Brain microvascular endothelial cell (primary cell): ENCODE results near the gene RGS7.
"Not testable (repeated sequence)": the region's sequence is repeated elsewhere in the genome, so short reads cannot be mapped to it uniquely, and the experiment has no call there.

Source experiments
- DNase-seq: peaks from one replicate; pipeline ENCODE4 v3.0.0-alpha.2; 2020
- H3K27ac ChIP-seq: fragments of 250-450 bp; sonication (Bioruptor Pico); 2 replicates; pipeline ENCODE4 v1.5.1; 2020; ENCODE audit warnings: mild to moderate bottlenecking, moderate library complexity
- H3K27me3 ChIP-seq: fragments of 250-450 bp; sonication (Bioruptor Pico); replicated peaks from 2 replicates; pipeline ENCODE4 v1.5.1; 2020; ENCODE audit warnings: mild to moderate bottlenecking
- H3K36me3 ChIP-seq: fragments of 250-450 bp; sonication (Bioruptor Pico); replicated peaks from 2 replicates; pipeline ENCODE4 v1.5.1; 2020; ENCODE audit warnings: mild to moderate bottlenecking
- H3K4me3 ChIP-seq: 2 replicates; pipeline ENCODE4 v1.5.1; 2011; ENCODE audit warnings: low read depth, mild to moderate bottlenecking, control low read depth, low read length, moderate library complexity
- in situ Hi-C: cut with HindIII; loops from 2 replicates; pipeline ENCODE4 v1.10.0; 2017; ENCODE audit warnings: low sequenced_read_pairs, low pct_ligation_motif_present
- TF ChIP-seq, protein P1 (sequence below): IDR thresholded peaks from 2 replicates; pipeline ENCODE4 v1.5.1; 2011; ENCODE audit warnings: low read depth, mild to moderate bottlenecking, moderate library complexity, low read length, control low read depth, inconsistent platforms; ENCODE audit errors: missing control alignments

Gene RGS7

GRCh38 chr1:240985081-240985480 is 371.9 kb downstream of the RGS7 start:
- H3K27me3 ChIP-seq: no peaks in the 10 kb centered on the region
- DNase-seq: no peak

GRCh38 chr1:240980342-240980741 is 376.7 kb downstream of the RGS7 start:
- DNase-seq: no peak
- in situ Hi-C loops: no loop called here
- H3K4me3 ChIP-seq: no peak overlapping the region
- H3K27me3 ChIP-seq: no peaks in the 10 kb centered on the region
- H3K36me3 ChIP-seq: no peaks in the 10 kb centered on the region
- H3K27ac ChIP-seq: no peak overlapping the region
- TF ChIP-seq, protein P1, sequence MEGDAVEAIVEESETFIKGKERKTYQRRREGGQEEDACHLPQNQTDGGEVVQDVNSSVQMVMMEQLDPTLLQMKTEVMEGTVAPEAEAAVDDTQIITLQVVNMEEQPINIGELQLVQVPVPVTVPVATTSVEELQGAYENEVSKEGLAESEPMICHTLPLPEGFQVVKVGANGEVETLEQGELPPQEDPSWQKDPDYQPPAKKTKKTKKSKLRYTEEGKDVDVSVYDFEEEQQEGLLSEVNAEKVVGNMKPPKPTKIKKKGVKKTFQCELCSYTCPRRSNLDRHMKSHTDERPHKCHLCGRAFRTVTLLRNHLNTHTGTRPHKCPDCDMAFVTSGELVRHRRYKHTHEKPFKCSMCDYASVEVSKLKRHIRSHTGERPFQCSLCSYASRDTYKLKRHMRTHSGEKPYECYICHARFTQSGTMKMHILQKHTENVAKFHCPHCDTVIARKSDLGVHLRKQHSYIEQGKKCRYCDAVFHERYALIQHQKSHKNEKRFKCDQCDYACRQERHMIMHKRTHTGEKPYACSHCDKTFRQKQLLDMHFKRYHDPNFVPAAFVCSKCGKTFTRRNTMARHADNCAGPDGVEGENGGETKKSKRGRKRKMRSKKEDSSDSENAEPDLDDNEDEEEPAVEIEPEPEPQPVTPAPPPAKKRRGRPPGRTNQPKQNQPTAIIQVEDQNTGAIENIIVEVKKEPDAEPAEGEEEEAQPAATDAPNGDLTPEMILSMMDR: no peak

More at GRCh38 chr1:240985081-240985480, 371.9 kb downstream of the RGS7 start:
- Histone ChIP-seq H3K36me3 (no peaks in the 10 kb centered on the region), H3K4me3 (no peak overlapping the region), H3K27ac (no peak overlapping the region)
- in situ Hi-C loops: no loop called here
- TF ChIP-seq, protein P1: no peak

DNA sequence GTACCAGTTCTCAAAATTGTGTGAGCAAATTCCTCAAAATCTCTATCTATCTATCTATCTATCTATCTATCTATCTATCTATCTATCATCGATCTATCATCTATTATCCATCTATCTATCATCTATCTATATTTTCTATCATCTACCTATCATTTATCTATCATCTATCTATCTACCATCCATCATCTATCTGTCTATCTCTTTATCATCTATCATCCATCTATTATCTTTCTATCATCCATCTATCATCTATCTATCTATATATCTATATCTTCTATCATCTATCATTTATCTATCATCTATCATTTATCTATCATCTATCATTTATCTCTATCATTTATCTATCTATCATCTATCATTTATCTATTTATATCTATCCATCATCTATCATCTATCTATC is 380.3 kb downstream of the RGS7 start:
- TF ChIP-seq, protein P1: no peak
- in situ Hi-C loops: no loop called here
- no peak for DNase-seq

DNA sequence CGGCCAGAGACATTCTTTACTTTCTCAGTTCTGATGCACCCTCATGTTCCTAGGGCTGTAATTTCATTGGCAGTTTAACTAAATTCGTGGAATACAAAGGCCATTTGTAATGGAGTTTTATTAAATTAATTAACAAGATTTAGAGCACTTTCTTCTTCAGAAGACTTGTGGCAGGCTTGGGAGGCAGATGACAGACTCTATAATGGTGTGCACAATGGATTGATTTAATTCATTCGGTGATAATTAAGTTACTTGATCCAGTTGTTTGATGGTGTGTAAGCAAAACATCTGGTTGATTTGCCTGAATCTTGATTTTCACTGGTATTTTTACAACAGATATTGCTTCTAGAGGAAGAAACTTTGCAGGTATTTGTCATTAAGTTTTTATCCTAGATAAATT is 383.1 kb downstream of the RGS7 start:
- no peaks in the 10 kb centered on the region for H3K27me3 ChIP-seq
- TF ChIP-seq, protein P1: no peak
- DNase-seq: no peak
- in situ Hi-C loops: no loop called here
- no peaks in the 10 kb centered on the region for H3K36me3 ChIP-seq
- H3K4me3 ChIP-seq: no peak overlapping the region
- H3K27ac ChIP-seq: no peak overlapping the region

More for the DNA sequence above, 380.3 kb downstream of the RGS7 start:
- H3K4me3 ChIP-seq: no peak overlapping the region
- H3K36me3 ChIP-seq: no peaks in the 10 kb centered on the region
- H3K27me3 ChIP-seq: no peaks in the 10 kb centered on the region
- H3K27ac ChIP-seq: no peak overlapping the region

- in situ Hi-C loops, H3K4me3 ChIP-seq, H3K27ac ChIP-seq, H3K27me3 ChIP-seq, DNase-seq, H3K36me3 ChIP-seq: not testable (repeated sequence)
Measured at GRCh38 chr1:240972059-240972458, 384.9 kb downstream of the RGS7 start.

- in situ Hi-C loops: no loop called here
Measured at GRCh38 chr1:240970253-240970652, 386.8 kb downstream of the RGS7 start.

More at GRCh38 chr1:240970253-240970652, 386.8 kb downstream of the RGS7 start:
- no peak overlapping the region for H3K4me3 ChIP-seq
- TF ChIP-seq, protein P1: no peak
- H3K27me3 ChIP-seq: no peaks in the 10 kb centered on the region
- H3K36me3 ChIP-seq: no peaks in the 10 kb centered on the region
- H3K27ac ChIP-seq: no peak overlapping the region
- no peak for DNase-seq
